ENCODE data around the gene ABCA7. TPM values are rescaled to one million over a fixed set of nuclear protein-coding genes. Genes with fewer than 3 reads are reported as not detected.
A peak's percentile ranks its signal among the peaks of the same experiment; 100 is the strongest.

Gene ABCA7
- total and polyA plus RNA-seq, 2 of the 8 experiments (the other 6 are each of a cell fraction or from before 2014, with no cell fraction given) = 10.4 to 25.6 TPM

DNA sequence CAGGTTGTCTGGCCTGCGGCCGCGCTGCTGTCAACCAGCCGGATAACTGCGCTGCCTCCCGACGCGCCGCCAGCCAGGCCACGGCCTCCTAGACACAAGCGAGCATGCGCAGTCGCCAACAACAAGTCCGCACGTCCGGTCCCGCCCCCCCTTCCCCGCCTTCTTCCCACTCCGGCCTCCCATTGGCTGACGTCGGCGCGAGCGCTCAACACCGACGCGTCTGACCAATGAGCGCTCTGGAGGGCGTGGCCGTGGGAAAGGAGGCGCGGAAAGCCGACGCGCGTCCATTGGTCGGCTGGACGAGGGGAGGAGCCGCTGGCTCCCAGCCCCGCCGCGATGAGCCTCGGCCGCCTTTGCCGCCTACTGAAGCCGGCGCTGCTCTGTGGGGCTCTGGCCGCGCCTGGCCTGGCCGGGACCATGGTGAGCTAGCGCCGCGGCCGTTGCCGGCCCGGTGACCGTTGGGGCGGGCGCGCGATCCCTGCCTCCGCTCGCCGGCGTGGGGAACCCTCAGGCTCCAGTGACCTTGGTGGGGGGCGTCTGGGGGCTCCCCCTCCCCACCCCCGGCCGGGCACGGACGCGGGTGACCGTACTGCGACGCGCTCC is 63.9 kb downstream of the ABCA7 start, which contains the start of gene GPX4 (continued):
- TF ChIP-seq BRCA1 (IDR thresholded peaks at IDR 0.05; ENCODE audit: low read depth, low read length) = no peak
- TF ChIP-seq TBP (IDR thresholded peaks at IDR 0.05; ENCODE audit: low read depth, low read length) = peak; percentile 92
- no peak for TF ChIP-seq SIRT6 (IDR thresholded peaks at IDR 0.05; ENCODE audit: low read length)
- peak; percentile 94 for TF ChIP-seq TAF1 (IDR thresholded peaks at IDR 0.05; ENCODE audit: low read depth, low read length)
- peak; percentile 77; the same call in 1 of the 2 replicates for TF ChIP-seq SP4 (IDR thresholded peaks at IDR 0.05; ENCODE audit: low read length)
- TF ChIP-seq CBX5 (IDR thresholded peaks at IDR 0.05; ENCODE audit: low read depth, low read length) = no peak
- TF ChIP-seq BCL11A (IDR thresholded peaks at IDR 0.05; ENCODE audit: low read depth in 2 of 2, low read length in 2 of 2) = no peak
- TF ChIP-seq, protein P1, sequence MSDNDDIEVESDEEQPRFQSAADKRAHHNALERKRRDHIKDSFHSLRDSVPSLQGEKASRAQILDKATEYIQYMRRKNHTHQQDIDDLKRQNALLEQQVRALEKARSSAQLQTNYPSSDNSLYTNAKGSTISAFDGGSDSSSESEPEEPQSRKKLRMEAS (IDR thresholded peaks at IDR 0.05) = 0 out of 2 replicates have a peak, but pooled peaks have one; percentile 33
- no peak for TF ChIP-seq CTCF (IDR thresholded peaks at IDR 0.05; ENCODE audit: control extremely low read depth in 1 of 3, insufficient read depth in 1 of 3, low read depth in 1 of 3, low read length in 3 of 3)
- peak; percentile 95 to 96 for TF ChIP-seq POLR2A (IDR thresholded peaks at IDR 0.05; ENCODE audit: control extremely low read depth in 1 of 2, low read depth in 2 of 2, low read length in 2 of 2)
- no peak for TF ChIP-seq EGR1 (IDR thresholded peaks at IDR 0.05; ENCODE audit: borderline replicate concordance, low read depth, low read length)
- TF ChIP-seq RAD21 (IDR thresholded peaks at IDR 0.05 in 1 of 2, conservative IDR thresholded peaks at IDR 0.05 in 1 of 2; ENCODE audit: low read depth in 2 of 2, low read length in 2 of 2) = no peak
- no peak for TF ChIP-seq JUND (IDR thresholded peaks at IDR 0.05; ENCODE audit: low read length)
- TF ChIP-seq RXRA (IDR thresholded peaks at IDR 0.05; ENCODE audit: insufficient read depth, low read depth, low read length) = no peak
- TF ChIP-seq, protein P2, sequence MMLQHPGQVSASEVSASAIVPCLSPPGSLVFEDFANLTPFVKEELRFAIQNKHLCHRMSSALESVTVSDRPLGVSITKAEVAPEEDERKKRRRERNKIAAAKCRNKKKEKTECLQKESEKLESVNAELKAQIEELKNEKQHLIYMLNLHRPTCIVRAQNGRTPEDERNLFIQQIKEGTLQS (IDR thresholded peaks at IDR 0.05; ENCODE audit: insufficient read depth, low read depth, low read length) = no peak
- no peak for TF ChIP-seq CBX8 (IDR thresholded peaks at IDR 0.05; ENCODE audit: borderline replicate concordance, low read depth, low read length)
- no peak; the same call in 1 of the 2 replicates for TF ChIP-seq GABPA (IDR thresholded peaks at IDR 0.05; ENCODE audit: borderline replicate concordance, insufficient read depth, low read length)
- no peak for TF ChIP-seq ASH2L (IDR thresholded peaks at IDR 0.05; ENCODE audit: low read length)
- peak; percentile 90 for TF ChIP-seq POLR2AphosphoS5 (IDR thresholded peaks at IDR 0.05; ENCODE audit: low read depth, low read length)
- peak; percentile 25; the same call in 1 of the 2 replicates for TF ChIP-seq NRF1 (IDR thresholded peaks at IDR 0.05; ENCODE audit: low read depth, low read length)
- no peak for TF ChIP-seq TEAD4 (IDR thresholded peaks at IDR 0.05; ENCODE audit: low read depth, low read length)
- TF ChIP-seq KDM4A (IDR thresholded peaks at IDR 0.05; ENCODE audit: low read depth, low read length, severe bottlenecking) = no peak
